NCI-H510A (cell line): Measurements from ENCODE around the gene CCDC85C.

ENCODE experiments used
- DNase-seq: peaks from one replicate; lab custom pipeline; 2025; lab: John Stamatoyannopoulos, UW

Gene CCDC85C

DNA sequence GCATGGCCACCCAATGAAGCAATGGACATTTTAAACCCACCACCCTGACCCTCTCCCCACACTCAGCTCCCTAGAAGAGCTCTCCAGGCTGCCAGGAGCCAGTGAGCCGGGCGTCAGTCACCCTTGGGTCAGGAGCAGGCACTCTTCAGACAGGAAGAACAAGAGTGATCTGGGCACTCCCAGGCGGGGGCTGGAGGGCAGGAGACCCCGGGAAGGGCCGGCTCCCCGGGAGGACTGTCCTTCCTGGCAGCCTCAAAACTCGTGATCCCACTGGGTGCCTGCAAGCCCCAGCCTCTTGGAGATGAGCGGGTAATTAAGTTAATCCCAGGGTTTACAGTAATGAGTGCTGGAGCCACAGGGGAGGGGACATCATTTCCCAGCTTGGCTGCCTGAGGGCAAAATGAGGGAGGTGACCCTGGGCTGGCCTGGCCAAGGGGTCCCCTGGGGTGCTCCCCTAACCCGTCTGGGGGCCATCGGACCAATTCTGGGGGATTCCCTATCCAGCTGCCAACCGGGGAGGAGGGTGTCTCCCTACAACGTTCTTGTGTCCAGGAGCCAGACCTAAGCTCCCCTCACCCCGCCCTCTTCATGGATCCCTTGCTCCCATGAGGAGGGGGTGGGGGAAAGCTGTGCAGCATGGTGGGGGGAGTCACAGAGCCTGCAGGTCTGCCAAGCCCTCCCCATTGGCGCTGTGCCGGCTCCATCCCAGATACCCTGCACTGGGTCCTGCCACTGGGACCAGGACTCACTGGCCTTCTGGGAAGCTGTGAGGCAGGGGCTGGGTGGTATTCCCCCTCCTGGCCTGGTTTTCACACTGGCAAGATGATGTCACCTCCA, 63.6 kb downstream of the CCDC85C start:
- no peak for DNase-seq

DNA sequence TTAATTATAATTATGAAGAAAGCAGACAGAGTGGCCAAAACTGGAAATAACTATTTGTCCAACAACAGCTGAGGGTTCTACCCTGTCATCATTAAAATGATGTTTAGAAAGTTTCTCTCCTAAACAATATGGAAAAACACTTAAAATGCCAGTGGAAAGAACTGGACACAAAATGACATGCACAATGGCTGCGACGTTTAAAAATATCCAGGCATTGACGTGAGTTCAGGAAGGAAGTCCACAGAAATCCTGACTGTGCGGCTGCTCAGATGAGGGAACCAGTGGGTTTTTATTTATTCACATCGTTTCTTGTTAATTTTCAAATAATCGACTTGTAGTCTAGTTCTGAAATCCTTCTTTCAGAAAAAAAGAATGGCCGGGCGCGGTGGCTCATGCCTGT, 64.5 kb downstream of the CCDC85C start:
- no peak for DNase-seq

DNA sequence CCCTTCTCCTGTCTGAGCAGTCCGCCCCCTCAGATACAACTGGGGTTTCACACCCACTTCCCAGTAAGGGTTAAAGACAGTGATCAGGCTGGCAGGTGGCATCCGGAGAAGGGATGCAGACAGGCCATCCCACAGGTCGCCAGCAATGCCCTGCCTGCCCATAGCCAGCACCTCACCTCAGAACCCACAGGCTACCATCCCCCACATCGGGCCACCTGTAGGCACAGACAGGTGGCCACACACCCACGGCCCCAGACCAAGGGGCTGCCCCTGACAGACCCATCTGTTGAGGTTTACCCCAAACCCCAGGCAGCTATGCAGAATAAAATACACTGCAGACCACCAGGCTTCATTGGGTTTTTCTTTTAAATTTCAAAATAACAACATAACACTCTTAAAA, 65.3 kb downstream of the CCDC85C start:
- DNase-seq: no peak

DNA sequence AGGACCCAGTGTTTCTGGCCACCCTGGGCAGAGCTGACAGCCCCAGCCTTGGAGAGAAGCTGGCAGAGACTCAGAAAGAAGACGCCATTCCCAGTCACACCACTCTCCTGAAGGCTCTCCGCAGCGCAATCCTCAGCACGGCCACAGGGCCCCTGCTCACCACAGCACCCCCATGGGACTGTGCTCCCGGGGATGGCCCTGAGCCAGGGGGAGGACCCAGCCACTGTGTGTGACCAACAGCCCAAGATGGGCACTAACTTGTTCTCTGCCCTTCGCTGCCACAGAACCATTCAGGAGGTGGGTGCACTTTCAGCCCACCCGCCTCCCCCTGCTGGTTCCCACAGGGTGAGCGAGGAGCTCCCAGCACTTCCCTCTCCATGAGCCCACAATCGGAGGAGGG, 65.7 kb downstream of the CCDC85C start:
- DNase-seq: no peak

DNA sequence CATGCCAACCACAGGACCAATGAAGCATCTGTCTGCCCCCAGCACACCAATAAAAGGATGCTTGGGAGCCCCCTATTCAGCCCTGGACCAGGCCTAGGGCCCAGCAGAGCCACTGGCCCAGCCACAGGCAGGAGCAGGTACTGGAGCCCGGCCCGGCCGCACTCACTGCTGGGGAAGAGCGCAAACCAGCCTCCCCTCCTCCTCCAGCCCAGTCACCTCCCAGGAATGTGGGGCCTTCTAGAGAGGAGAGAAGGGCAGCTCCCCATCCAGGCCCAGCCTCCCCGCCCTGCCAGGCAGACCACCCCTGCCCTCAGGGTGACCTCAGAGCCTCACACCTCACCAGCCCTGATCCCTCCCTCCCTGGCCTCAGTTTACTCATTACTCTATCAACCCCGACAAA, 66.6 kb downstream of the CCDC85C start:
- DNase-seq: no peak

DNA sequence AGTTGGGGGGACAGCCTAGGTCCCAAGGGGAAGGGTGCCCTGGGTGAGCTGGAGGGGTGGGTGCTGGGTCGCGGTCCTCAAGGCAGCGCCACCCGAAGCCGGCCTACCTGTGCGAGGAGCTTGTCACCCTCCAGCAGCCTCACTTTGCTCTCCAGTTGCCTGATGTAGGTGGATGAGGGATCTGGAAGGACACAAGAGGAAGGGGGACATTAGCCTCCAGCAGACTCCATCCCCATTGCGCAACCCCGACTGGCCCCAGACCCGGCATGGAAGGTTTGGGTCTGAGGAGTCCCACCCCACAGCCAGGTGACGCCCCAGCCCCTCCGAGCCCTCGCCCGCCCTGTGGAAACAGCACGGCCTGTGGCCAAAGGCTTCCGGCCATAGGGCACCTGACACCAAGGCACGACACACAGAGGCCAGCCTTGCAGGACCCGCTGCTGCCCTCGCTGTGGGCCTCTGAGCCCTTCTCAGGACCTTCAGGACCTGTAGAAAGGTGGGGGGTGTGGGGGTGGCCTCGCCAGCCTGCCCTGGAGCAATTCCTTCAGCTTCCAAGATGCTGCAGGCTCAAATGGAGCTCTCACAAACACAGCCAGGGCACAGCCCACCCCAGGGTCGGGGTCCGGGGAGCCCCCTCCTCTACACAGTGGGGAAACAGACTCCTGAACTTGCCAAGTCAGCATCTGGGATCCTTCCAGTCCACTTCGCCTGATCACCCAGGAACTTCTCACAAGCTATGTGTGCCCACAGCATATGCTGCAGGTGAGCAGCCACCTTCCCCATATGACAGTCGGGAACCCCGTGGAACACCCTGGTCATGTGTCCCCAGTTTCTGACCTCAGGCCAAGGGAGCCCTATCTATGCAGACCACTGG, 67.9 kb downstream of the CCDC85C start:
- no peak for DNase-seq

DNA sequence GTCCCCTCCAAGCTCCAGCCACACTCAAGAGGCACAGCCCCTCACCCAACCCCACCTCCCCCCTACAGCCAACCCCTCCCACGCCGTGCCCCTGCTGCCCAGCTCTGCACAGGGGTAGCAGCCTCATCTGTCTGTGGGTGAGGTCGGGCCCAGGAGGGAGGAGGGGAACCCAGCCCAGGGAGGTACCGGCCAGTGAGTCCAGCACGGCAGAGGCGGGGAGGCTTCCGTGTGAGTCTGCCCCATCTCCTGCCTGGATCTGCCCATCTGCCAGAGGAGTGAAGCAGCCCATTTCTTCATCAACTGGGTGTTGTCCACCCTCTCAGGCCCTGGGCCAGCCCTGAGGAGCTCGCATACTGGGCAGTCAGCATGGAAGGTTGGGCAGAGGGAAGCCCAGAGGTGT, 68.6 kb downstream of the CCDC85C start:
- DNase-seq: no peak

DNA sequence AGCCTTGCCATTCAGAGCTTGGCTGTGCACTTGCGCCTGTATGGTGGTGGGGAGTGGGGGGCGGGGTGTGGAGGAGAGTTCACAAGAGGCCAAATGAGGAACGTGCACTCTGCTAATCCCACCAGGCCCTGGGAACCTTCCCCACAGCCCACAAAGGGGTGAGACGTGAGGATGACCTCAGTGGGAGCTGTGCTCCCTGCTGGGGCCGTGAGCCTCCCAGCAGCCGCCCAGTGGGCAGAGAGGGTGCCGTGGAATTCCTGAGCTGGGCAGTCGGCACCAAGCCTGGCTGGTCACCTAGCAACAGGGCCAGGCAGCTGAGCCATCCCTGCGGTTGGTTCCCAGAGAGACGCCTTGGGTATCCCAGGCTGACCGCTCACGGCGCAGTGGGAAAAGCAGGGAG, 69.1 kb downstream of the CCDC85C start:
- no peak for DNase-seq

DNA sequence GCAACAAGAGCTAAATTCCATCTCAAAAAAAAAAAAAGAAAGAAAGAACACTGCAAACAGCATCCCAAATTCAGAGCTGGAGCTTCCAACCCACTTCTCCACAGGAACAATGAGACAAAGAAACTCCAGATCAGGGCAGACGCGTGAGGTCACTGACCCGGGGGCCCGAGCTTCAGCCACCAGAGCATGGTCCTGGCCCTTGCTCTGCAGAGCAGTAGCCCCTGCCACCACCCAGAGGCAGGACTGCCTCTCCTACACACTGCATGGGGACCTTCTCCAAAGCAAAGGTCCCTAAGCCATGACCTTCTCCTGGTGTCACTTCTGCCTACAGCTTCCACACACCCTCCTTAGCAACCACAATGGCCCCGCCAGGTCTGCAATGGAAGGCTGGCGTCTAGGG, 69.7 kb downstream of the CCDC85C start:
- DNase-seq: no peak

DNA sequence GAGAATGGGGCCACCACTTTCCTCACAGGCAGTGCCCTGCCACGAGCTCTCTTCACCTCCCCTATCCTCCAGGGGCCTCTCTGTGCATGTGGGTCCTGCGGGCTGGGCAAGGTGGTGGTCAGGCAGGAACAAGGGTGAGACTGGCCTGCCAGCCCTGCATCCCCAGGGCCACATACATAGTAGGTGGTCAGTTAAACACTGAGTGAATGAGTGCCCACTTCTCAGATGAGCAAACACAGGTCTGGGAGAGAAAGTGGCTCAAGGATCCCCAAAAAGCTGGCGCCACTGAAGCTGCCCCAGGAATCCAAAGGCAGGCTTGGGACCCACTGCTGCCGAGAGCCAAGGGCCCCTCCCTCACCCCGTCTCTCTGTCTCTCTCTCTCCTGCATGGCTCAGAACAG, 71.7 kb downstream of the CCDC85C start:
- DNase-seq: no peak

DNA sequence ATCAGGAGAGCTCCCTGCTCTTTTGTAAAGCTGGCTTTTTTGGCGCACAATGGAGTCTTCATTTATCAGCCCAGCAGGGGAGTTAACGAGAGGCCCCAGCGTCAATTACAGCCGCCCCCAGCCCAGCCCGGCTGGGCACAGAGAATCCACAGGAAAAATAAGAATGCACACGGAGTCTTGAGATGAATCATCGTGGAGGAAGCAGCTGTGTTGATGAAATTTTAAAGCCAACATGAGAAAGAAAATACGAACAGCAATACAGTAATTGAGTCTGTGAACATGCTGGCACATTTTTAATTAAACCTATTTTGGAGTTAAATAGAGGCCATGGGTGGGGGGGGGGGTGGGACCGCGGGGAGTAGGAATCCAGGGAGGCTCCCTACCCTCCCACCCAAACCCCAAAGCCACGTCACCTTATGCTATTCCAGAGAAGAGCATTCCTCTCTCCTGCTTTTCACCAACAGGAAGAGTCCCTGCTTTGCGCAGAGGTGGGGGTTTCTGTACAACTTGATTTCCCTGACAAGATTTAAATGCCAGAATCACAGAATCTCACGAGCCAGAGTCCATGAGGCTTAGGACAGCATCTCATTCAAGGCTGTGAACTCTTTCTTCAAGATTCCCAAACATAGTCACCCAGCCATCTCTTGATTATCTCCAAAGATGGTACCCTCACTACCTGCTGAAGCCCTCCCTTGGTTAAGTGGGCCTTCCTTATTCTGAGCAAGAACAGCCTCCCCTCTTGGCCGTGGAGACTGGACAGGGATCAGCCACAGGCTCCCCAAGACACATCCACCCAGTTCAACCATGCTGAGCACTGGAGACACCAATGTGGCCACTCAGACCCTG, 72.5 kb downstream of the CCDC85C start:
- no peak for DNase-seq

DNA sequence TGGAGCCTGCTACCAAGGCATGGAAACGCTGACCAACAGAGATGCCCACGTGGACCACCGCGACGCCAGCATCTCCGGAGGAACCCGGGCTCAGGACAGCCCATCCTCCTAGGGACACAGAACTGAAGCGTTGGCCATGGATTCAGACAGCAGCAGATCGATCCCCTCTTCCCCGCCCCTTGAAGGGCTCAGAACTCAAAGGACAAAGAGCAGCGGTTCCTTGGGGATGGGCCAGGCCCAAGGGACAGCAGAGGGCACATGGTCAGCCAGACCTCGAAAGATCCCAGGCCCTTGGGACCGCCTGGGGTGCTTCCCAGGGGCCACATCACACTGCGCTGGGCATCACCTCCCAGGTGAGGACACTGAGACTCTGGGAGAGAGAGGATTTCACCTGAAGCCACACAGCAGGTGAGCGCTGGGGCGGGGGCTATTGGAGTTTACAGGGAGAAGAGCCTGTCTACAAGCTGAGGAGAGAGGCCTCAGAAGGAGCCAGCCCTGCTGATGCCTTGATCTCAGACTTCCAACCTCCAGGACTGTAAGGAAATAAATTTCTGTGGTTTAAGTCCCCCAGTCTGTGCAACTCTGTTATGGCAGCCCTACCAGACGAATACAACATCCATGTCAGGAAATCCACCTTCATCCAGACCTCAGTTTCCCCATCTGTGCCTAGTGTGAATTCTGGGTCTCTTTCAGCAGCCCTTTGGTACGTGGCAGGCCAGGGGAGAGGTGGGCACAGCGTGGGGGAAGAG, 73.4 kb downstream of the CCDC85C start:
- no peak for DNase-seq

DNA sequence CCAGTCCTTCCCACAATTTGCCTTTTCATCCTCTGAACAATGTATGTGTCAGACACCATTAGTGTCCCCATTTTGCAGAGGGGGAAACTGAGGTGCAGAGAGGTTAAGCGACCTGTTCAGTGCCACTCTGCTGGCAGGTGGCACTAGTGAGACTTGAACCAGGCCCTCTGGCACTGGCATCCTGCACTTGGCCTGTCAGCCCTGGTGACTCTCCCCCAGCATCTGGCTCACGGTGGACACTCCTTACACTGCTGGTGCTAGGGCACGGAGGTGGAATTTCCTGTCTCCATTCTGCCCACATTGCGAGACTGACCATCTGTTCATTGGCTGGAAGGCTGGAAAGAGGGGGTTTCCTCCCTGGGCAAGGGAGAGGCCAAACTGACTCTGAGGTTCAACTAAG, 74.1 kb downstream of the CCDC85C start:
- no peak for DNase-seq

DNA sequence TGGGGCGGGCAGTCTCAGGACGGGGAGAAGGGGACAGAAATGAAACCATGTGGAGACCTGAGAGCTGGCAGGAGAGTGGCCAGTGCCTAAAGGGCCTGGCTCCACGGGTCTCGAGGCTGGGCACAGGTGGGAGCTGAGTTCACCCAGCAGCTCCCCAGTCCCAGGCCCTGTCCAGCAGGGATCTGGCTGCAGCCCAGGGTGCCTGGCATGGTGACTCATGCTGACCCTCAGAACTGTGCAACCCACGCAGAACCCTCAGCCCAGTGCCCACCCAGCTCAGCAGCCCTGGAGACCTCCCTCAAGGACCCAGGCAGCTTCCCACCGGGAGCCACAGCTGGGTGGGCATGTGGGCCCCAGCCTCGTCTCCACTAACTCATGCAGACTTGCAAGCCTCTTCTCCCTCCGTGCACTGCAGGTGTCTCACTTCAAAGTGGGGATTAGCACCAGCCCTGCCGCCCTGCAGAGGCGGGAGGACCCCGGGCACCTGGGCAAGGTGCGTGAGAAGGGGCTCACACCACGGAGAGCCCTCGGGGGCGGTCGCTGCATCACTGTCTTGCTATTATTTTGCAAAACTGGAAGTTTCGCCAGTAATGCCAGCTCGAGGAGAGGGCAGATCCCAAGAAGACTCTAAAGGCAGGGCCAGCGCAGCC, 76.5 kb downstream of the CCDC85C start:
- no peak for DNase-seq

DNA sequence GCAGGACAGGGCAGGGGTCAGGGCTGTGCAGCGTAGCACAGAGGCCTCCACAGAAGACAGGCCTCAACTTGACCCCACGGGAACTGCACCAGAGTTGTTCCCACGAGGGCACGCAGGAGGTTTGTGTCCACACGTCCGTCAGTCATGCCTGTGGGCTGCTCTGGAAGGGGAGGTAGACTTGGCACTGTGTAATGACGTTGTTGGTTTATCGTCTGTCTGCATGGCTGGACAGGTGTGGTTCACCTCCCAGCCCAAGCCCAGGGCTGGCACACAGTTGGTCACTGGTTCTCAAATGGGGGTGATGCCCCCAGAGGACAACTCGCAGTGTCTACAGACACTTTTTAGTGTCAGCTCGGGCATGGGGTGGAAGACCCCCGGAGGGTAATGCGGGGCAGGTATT, 77.0 kb downstream of the CCDC85C start:
- DNase-seq: no peak

DNA sequence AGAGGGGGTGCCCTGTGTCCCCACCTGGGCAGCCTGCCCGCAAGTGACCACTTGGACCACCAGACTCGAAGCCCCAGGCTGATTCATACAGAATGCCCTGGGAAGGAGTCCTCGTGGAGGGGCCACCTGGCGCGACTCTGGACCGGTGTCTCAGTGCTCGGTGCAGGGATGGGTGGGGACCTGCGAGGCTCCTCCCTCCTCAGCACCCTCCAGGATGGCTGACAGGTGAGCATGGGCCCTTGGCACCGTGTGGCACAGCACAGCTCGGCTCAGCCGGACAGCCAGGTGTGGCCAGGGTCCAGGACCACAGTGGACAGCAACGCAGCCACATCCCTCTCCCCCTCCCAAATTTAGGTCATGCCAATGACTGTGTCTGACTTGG, 78.3 kb downstream of the CCDC85C start:
- DNase-seq: no peak

DNA sequence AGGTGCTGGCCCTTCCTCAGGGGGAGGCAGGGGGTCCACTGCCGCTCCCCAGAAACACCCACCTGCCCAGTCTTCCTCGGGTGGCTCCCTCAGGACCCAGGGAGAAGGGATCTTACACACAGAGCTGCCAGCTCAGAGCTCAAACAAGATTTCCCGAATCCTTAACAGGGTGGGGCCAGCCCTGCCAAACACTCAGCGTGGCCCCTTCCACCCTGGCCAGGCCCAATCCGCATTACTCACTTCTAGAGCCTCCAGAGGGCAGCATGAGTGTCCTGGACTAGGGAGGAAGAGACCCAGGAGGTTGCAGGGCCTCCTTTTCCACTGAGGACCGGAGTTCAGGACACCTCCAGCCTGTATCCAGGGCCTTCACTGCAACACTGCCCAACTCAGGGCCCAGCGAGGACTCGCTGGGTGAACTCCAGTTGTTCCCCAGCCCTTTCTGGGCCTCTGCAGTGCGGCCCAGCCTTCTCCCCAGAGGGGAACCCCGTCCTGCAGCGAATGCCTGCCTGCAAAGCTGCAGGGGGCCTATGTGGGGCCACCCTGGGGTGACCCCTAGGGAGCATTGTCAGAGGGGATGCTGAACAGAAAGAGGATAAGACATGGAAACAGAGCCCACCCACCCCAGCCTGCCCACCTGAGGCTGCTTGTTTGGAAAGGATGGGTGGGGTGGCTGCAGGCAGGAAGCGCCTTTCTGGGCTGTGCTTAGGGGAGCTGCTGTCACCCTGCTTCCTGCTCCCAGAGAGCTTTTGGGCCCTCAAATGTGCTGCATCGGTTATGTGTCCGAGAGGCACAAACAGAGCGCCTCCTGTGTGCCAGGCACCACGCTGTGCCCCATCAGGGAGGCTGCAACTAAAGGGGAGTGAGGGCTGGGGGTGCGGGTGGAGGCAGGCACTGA, 79.0 kb downstream of the CCDC85C start:
- DNase-seq: no peak

DNA sequence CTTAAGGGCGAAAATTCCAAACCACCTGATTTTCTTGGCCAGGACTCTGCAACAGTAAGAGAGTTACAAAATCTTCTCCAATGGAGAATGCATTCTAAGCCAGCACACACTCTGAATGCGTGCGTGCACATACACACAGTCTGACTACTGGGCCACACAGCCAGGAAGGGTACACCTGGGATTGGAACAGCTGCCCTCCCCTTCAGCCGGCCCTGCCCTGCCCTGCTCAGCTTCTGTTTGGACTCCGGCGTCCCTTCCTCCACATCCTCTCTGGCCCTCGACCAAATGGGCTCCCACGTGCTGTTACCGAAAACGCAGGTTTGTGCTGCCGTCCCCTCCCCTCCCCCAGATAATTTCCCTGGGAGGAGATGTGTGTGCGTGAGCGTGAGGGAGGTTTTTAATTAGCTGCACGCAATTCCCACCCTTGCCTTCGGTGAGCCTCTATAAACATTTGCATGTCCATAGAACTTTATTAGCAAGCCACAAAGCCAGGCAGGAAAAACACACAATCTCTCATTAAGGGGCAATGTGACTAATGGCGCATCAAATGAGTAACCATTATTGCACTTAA, 79.8 kb downstream of the CCDC85C start:
- no peak for DNase-seq

DNA sequence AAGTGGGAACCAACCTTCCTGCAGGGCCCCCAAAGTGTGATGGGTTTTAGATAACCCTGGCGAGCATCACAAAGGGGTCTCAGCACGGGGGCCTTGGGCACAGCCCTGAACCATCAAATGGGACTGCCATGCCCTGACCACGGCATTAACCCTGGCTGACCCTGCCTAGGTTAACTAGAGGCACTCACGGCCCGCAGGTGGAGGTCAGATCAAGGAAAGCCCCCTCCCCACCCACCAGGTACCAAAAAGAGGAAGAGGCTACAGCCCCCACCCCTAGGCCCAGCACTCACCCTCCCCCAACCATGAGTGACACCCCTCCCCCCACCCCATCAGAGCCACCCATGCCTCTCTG, 80.3 kb downstream of the CCDC85C start:
- DNase-seq: no peak
